GM19397 (cell line): Measurements from ENCODE around the gene LYST.

ENCODE experiments used
- ATAC-seq: cut with Tn5 transposase; IDR thresholded peaks from one replicate; pipeline ENCODE4 v1.9.1; 2021; ENCODE audit warnings: mild to moderate bottlenecking, moderate library complexity; ENCODE audit not compliant: unreplicated experiment

Gene LYST

GRCh38 chr1:235722858-235723257, 143.8 kb downstream of the LYST start:
- no peak for ATAC-seq

GRCh38 chr1:235721982-235722381, 144.7 kb downstream of the LYST start:
- no peak for ATAC-seq

DNA sequence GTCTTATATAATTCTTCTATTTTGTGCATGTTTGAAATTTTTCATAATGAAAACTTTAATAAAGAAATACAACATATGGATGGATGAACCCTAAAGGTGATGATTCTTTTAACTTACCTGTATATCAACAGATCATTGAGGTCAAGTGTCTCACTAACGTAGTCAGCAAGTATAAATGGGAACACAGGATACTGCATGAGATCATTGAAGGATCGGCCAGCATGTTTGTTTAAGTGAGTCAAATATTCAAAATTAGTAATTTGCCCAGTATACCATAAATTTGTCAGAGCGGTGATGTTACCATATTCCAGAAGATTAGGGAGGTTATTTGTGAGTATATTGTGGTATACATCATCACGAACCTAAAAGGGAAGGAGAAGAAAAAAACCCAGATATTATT, 146.2 kb downstream of the LYST start:
- no peak for ATAC-seq

DNA sequence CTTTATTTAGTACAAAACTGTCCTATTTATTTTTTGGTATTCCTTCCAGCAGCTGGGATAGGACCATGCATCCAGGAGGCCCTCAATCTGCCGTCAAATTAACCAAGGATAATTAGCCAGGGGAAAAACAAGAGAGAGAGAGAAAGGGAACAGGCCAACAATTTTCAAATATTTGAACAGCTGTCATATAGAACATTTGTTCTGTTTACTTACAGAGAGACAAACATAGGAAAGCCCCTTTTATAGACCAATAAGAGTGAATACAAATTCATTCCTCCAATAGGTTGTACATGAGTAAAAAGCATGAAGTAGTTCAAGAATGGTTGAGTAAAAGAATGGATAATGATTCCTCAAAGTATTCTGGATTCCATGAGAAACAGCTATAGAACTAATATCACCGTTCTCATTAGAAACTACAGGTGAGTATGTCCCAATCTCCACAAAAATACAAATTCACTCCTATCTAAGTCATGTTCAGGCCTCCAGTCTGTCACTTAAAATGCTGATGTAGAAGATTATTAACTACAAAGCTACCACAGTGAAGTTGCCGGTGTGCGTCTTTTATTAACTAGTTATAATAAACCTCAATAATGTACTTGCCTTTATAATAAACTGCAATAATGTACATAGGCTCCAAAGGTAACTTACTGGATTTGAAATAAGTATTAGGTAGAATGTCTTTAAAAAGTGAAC, 152.4 kb downstream of the LYST start:
- ATAC-seq: no peak

DNA sequence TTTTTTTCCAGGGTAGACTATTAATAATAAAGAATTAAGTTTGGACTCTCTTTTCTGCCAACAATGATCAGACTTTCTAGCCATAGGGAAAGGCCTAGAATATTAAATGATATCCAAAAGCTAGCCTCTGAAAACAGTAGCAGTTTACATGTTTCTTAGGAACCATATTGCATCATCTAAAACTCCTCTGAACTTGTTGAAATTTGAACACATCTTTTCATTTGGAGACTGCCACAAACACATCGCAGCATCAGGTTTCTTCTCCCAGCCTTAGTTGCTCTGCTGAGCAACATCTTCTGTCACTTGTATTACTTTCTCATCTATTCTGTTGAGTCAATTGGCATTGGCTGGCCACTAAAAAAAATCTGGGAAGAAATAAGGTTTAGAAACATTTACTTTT, 153.9 kb downstream of the LYST start:
- no peak for ATAC-seq

DNA sequence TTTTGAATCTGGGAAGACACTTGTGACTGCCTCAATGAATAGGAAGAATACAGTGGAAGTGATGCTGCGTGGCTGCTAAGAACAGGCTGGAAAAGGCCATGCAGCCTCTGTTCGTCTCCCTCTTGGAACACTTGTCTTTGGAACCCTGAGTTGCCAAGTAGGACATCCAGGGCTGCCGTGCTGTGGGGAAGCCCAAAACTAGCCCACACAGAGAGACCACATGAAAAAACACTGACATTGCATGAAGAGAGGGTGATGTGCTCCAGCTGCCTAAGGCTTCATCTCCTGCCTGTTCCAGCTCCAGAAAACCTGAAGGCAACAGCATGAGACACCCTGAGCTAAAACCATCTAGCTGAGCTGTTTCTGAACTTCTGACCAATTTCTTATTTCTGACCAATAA, 156.0 kb downstream of the LYST start:
- ATAC-seq: no peak

- ATAC-seq: no peak
These were observed 157.7 kb downstream of the LYST start for GRCh38 chr1:235709018-235709417.

DNA sequence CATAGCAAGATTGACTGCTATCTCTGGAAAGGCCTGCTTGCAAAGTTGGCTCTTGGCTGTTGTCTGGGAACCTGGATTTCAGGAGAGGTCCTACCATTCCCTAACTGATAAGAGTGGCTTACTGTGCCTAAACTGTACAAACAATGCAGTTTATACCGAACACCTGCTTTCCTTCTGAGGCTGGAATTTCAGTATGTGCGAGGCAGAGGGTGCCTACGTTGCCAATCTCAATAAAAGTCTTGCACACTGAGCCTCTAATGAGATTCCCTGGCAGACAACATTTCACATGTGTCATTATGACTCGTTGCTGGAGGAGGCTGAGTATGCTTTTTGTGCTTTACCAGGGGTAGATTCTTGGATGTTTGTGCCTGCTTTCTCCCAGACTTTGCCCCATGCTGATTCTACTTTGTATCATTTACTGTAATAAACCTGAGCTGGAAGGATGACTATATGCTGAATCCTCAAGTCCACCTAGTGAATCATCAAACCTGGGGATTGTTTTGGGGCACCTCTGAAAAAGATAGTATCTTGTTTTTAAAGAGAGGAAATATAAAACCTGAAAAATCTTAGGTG, 158.2 kb downstream of the LYST start:
- ATAC-seq: no peak

GRCh38 chr1:235703506-235703905, 163.2 kb downstream of the LYST start:
- no peak for ATAC-seq

DNA sequence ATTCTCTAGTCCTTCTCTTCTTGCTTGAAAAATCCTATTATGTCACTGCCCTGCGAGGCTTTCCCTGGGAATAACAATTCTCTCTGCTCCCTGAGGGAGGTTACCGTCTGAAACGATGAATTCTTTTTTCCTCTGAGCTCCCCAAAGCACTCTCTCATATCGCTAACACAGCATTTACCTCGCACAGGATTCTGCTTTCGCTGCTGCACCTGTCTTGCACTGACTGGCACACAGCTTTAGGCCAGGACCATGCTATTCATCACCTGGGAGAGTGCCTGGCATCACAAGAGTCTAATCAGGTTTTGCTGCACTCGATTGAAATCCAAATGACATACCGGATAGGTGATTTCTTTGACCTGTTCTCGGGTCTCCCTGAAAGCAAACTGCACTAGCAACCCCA, 164.3 kb downstream of the LYST start:
- ATAC-seq: no peak

GRCh38 chr1:235697508-235697907, 169.2 kb downstream of the LYST start:
- no peak for ATAC-seq

DNA sequence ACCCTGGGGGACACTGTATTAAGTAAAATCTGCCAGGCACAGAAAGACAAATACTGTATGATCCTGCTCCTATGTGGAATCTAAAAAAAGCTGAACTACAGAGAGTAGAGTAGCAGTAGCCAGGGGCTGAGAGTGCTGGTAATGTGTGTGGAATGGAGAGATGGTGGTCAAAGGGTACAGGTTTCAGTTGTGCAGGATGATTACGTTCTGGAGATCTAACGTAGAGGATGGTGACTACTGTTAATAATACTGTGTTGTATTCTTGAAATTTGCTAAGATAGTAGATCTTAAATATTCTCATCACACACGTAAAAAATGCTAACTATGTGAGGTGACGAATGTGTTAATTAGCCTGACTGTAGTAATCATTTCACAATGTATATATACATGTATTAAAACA, 177.3 kb downstream of the LYST start:
- no peak for ATAC-seq

GRCh38 chr1:235688096-235688495, 178.6 kb downstream of the LYST start:
- no peak for ATAC-seq

DNA sequence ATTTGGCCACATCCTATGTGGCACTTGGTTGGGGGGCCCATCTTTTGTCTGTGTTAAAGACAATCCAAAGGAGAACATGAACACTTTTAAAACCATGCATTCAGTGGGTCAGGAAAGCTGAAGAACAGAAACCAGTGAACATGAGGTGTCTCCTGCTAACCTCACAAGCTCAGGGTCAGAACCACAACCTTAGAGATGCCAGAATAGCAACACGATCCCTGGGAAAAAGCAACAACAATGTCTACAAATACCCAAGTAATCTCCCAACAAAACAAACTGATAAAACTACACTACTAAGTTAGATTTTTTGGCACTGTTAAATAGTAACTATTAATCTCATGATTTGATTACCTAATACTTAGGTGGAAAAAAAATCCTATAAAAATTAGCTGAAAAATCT, 183.1 kb downstream of the LYST start:
- no peak for ATAC-seq

DNA sequence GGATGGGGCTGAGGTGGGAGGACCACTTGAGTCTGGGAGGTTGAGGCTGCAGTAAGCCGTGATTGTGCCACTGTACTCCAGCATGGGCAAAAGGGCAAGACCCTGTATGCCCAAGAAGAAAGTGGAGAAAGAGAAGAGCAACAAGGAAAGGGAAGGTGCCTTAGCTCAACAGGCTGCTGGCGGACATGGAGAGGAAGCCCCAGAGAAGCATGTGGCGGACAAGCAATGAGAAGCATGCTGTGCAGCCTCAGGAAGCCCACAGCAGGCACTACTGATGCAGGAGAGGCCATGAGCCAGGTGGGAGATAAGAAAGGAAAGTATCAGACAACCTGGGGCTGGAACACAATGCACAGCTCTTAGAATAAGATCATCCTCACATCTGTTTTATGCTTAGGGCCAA, 184.5 kb downstream of the LYST start:
- ATAC-seq: no peak

DNA sequence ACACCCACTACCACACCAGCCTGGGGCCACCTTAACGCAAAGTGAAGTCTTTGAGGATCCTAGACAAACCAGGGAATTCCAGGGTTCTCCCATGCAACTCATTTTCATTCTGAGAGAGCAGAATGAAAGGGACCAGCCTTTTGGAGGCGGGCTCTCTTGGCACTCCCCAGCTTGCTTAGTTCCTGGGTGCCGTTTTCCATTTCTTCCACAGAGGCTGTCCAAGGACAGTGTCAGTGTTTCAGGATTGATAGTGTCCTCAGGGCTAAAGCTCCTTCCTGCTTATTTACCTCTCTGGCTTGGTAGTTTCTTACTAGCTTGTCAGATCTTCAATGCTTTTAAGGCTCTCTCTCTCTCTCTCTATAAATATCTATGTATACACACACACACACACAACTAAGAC, 187.1 kb downstream of the LYST start:
- no peak for ATAC-seq

GRCh38 chr1:235679005-235679404, 187.7 kb downstream of the LYST start:
- no peak for ATAC-seq

DNA sequence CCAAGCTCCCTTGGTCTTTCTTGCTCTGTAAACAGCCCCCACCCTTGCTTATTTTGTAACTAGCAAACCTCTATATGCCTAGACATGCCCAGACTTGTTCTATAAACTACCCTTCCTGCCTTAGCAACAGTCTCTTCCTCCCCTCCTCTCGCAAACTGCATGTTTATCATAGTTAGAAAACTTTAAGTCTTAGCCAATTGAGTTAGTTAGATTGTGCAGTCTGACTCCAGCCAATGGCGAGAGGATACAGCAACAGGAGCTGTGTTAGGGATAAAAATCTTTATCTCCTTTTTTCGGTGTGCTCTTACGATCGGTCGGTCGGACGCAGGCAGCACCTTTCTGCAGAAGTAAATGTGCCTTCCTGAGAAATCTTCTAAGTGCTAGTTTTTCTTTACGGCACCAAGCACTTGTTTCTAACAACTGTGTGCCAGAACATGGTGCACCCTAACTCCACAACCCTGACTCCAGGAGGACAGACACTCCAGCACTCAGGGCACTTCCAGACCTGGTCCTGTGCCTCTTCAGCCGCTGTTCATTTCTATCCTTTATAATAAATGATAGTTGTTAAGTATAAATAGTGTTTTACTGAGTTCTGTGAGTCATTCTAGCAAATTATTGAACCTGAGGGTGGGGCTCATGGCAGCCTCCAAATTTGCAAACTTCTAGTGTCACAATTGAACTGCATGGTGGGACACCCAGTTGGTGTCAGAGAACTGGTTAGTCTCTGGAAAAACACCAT, 191.4 kb downstream of the LYST start:
- no peak for ATAC-seq

DNA sequence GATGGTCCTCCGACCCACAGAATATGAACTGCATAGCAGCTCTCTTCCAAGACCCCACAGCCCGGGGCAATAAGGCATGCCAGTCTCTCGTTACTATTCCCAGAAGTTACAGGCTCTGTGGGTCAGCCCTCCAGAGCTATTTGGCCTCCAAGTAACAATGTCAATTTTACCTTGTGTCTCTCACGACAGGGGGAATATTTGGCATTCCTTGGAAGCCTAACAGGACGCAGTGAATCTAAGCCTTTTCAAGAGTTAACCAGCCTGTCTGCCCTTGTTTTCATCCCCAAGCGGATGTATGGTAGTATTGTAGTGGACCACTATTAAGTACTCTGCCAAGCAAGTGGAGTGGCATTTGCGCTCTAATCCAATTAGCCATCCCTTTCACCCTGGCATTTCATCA, 192.7 kb downstream of the LYST start:
- no peak for ATAC-seq

DNA sequence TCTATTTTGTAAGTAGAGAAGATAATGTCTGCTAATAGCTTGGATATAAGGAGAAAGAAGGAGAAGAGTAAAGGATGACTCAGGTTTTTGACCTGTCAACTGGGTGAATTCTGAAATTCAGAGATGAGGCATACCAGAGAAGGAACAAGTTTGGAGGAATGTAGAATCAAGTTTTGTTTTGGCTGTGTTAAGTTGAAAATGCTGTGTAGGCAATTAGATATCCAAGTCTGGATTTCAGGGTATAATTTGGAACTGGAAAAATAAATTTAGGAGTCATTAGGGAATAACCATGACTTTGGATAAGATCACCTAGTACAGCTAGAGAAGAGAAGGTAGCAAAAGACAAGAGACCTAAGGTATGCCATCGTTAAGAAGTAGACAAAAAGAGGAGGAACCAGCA, 194.7 kb downstream of the LYST start:
- ATAC-seq: no peak

DNA sequence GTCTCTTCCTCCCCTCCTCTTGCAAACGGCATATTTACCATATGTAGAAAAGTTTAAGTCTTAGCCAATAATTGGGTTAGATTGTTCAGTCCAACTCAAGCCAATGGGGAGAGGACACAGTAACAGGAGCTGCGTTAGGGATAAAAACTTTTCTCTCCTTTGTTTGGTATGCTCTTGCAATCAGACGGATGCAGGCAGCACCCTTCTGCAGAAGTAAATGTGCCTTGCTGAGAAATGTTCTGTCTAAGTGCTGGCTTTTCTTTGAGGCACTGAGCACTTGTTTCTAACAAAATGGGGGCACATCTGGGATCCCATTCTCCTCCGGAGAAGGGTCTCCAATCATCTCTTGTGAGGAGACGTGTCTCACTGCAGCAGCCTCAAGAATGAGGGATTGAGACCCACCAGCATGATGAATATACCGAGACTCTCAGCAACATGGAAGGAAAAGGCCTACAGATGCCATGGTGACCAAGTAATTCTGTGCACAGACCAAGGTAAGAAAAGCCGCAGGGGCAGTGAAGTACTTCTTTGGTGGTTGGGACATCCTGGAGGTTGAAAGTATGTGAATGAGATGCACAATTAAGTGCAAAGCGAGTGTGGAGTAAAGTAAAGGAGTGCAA, 196.4 kb downstream of the LYST start:
- ATAC-seq: no peak

DNA sequence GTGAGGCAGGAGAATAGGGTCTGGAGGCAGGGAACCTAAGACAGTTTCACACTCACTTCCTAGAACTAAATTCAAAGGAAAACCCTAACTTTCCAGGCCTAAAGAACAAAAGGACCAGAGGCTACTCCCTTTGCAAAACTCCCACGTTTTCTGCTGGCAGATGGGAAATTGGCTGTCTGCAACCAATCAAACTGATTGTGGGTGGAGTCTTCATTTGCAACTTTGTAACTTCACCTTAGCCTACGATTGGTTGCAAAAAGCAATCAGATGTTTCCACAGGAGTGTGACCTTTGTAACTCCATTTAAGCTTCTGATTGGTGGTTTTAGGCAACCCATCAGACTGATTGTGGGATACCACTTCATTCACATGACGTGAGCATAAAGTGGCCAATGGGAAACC, 197.4 kb downstream of the LYST start:
- no peak for ATAC-seq
